Osteoblast (primary cell): Measurements from ENCODE around the gene SRP68. TPM values are rescaled to one million over a fixed set of nuclear protein-coding genes. Genes with fewer than 3 reads are reported as not detected.

Experiments
- DNase-seq: peaks from one replicate; pipeline ENCODE4 v3.0.0; 2011; ENCODE audit warnings: low spot score, mixed read lengths; ENCODE audit not compliant: insufficient read length; ENCODE audit errors: missing footprints
- H2AFZ ChIP-seq: 2 replicates; pipeline ENCODE4 v1.6.0; 2011; ENCODE audit warnings: mild to moderate bottlenecking, low read length
- H3K27ac ChIP-seq: 2 replicates; pipeline ENCODE4 v1.5.1; 2011; ENCODE audit warnings: mild to moderate bottlenecking, low read depth, low read length, moderate library complexity
- H3K27me3 ChIP-seq: 2 replicates; pipeline ENCODE4 v1.6.0; 2012; ENCODE audit warnings: mild to moderate bottlenecking, control low read depth, inconsistent platforms, low read length, moderate library complexity; ENCODE audit not compliant: insufficient read depth
- H3K36me3 ChIP-seq: 2 replicates; pipeline ENCODE4 v1.5.1; 2011; ENCODE audit warnings: mild to moderate bottlenecking, low read length, control low read depth, moderate library complexity; ENCODE audit not compliant: insufficient read depth
- H3K4me1 ChIP-seq: 2 replicates; pipeline ENCODE4 v1.5.1; 2011; ENCODE audit warnings: mild to moderate bottlenecking, low read length, control low read depth, moderate library complexity; ENCODE audit not compliant: insufficient read depth
- H3K4me2 ChIP-seq: 2 replicates; pipeline ENCODE4 v1.6.0; 2011; ENCODE audit warnings: mild to moderate bottlenecking, low read length; ENCODE audit not compliant: insufficient read depth
- H3K4me3 ChIP-seq: fragments of 200-600 bp; sonication (generic); 3 replicates; pipeline ENCODE4 v1.5.1; 2012; ENCODE audit warnings: mild to moderate bottlenecking, low read length, inconsistent platforms; ENCODE audit not compliant: insufficient read depth
- H3K79me2 ChIP-seq: 2 replicates; pipeline ENCODE4 v1.6.0; 2012; ENCODE audit warnings: mild to moderate bottlenecking, low read length, control low read depth, inconsistent platforms; ENCODE audit not compliant: insufficient read depth
- H3K9me3 ChIP-seq: 2 replicates; pipeline ENCODE4 v1.5.1; 2011; ENCODE audit warnings: low read depth, low read length, control low read depth
- H4K20me1 ChIP-seq: 2 replicates; pipeline ENCODE4 v1.6.0; 2012; ENCODE audit warnings: mild to moderate bottlenecking, low read length, control low read depth; ENCODE audit not compliant: insufficient read depth
- CTCF ChIP-seq: IDR thresholded peaks from 2 replicates; pipeline ENCODE4 v1.5.1; 2011; ENCODE audit warnings: mild to moderate bottlenecking, low read depth, low read length, moderate library complexity; ENCODE audit errors: extremely low read depth
- total RNA-seq: library from RNA; depleted of rRNA; stranded (reverse); fragments of >200 nt; gene quantifications from 2 replicates; pipeline ENCODE4 v1.2.3, GENCODE V29; 2012

SRP68 gene
- total RNA-seq, 1 donor, result 25.3 TPM

DNA sequence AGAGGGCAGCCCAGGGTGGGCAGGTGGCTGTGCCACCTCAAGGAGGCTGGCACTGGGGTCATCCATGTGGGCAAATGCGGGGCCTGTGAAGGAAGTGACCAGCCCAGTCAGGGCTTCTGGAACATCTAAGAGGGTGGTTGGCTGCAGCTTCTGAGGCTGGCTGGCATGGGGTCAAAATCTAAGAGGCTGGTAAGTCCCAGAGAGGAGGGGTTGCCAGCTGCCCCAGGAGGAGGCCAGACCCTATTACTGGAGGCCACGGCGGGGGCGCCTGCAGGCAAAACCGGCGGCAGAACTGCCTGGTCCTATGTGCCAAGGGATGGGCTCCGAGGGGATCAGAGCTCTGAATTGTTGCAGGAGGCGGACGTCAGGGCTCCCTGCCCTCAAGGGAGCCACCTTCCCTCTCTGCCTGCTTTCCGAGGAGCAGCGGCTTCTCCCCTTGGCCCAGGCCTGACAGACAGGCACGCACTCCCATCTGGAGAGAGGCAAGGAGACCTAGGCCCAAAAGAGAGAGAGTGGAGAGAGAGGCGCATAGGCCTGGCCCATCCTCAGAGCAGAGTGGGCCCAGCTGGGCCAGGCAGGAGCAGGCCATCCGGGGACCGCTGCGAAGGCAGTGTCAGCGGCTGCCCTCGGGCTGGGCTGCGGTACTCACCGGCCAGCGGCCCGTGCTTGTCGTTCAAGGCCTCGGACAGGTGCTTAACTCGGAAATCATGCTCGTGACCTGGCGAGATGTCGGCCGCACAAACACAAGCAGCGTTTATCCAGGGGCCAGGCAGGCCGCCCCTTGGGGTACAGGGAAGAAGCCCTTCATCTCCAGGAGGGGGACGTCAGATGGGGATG, 17.6 kb upstream of the SRP68 start:
- Histone ChIP-seq H4K20me1 (peaks cover 22% of the 10 kb centered on the region), H2AFZ (no peak overlapping the region)

GRCh38 chr17:76088868-76089576, 16.7 kb upstream of the SRP68 start:
- H3K27me3 ChIP-seq, result no peaks in the 10 kb centered on the region
- no peak overlapping the region for H3K4me2 ChIP-seq
- no peaks in the 10 kb centered on the region for H3K9me3 ChIP-seq
- peaks cover 15% of the 10 kb centered on the region for H4K20me1 ChIP-seq
- no peak for TF ChIP-seq CTCF
- no peak overlapping the region for H3K27ac ChIP-seq
- peaks cover 73% of the 10 kb centered on the region for H3K36me3 ChIP-seq
- no peak overlapping the region for H3K4me3 ChIP-seq
- no peaks in the 10 kb centered on the region for H3K4me1 ChIP-seq
- H3K79me2 ChIP-seq, result peaks cover 8% of the 10 kb centered on the region
- H2AFZ ChIP-seq, result no peak overlapping the region
- DNase-seq, result peak; percentile 83

More for the DNA sequence above, 17.6 kb upstream of the SRP68 start:
- Histone ChIP-seq H3K9me3 (no peaks in the 10 kb centered on the region), H3K4me3 (no peak overlapping the region), H3K4me2 (no peak overlapping the region), H3K79me2 (peaks cover 8% of the 10 kb centered on the region), H3K27ac (no peak overlapping the region), H3K4me1 (peaks cover 5% of the 10 kb centered on the region), H3K36me3 (peaks cover 69% of the 10 kb centered on the region), H3K27me3 (no peaks in the 10 kb centered on the region)
- no peak for TF ChIP-seq CTCF
- DNase-seq, result peak; percentile 35

GRCh38 chr17:76088041-76088867, 15.9 kb upstream of the SRP68 start:
- no peaks in the 10 kb centered on the region for H3K27me3 ChIP-seq
- H3K27ac ChIP-seq, result no peak overlapping the region
- H3K79me2 ChIP-seq, result peaks cover 8% of the 10 kb centered on the region
- H3K9me3 ChIP-seq, result no peaks in the 10 kb centered on the region
- no peak overlapping the region for H3K4me2 ChIP-seq
- no peak overlapping the region for H3K4me3 ChIP-seq
- no peaks in the 10 kb centered on the region for H3K4me1 ChIP-seq
- peaks cover 10% of the 10 kb centered on the region for H4K20me1 ChIP-seq
- H3K36me3 ChIP-seq, result peaks cover 68% of the 10 kb centered on the region
- DNase-seq, result peak; percentile 67
- no peak for TF ChIP-seq CTCF
- no peak overlapping the region for H2AFZ ChIP-seq
